Mucosa of stomach (tissue), 1 donor: ENCODE data around the gene KAZN.

Source experiments
- H3K27me3 ChIP-seq: one replicate; pipeline ENCODE4 v1.7.0; 2013; ENCODE audit warnings: mild to moderate bottlenecking, low read length; ENCODE audit not compliant: control insufficient read depth, insufficient read depth
- H3K36me3 ChIP-seq: one replicate; pipeline ENCODE4 v1.7.0; 2013; ENCODE audit warnings: low read length; ENCODE audit not compliant: control insufficient read depth, insufficient read depth
- H3K4me1 ChIP-seq: one replicate; pipeline ENCODE4 v1.7.0; 2013; ENCODE audit warnings: mild to moderate bottlenecking, low read length; ENCODE audit not compliant: control insufficient read depth, insufficient read depth
- H3K4me3 ChIP-seq: one replicate; pipeline ENCODE4 v1.7.0; 2013; ENCODE audit warnings: low read length
- H3K9ac ChIP-seq: one replicate; pipeline ENCODE4 v1.7.0; 2013; ENCODE audit warnings: mild to moderate bottlenecking, low read length, moderate library complexity
- H3K9me3 ChIP-seq: one replicate; pipeline ENCODE4 v1.7.0; 2013; ENCODE audit warnings: mild to moderate bottlenecking, low read length, moderate library complexity; ENCODE audit not compliant: control insufficient read depth
- donor health status: Pancreatic carcinoma.

Gene KAZN

GRCh38 chr1:15099441-15100120 is 501.1 kb downstream of the KAZN start:
- Histone ChIP-seq H3K4me3 (no peak overlapping the region), H3K36me3 (no peaks in the 10 kb centered on the region), H3K9ac (no peak overlapping the region), H3K9me3 (no peaks in the 10 kb centered on the region), H3K27me3 (peaks cover 24% of the 10 kb centered on the region), H3K4me1 (peaks cover 15% of the 10 kb centered on the region)

GRCh38 chr1:15100121-15100879 is 501.8 kb downstream of the KAZN start:
- peaks cover 15% of the 10 kb centered on the region for H3K4me1 ChIP-seq
- no peaks in the 10 kb centered on the region for H3K36me3 ChIP-seq
- no peak overlapping the region for H3K4me3 ChIP-seq
- H3K9me3 ChIP-seq: no peaks in the 10 kb centered on the region
- peaks cover 24% of the 10 kb centered on the region for H3K27me3 ChIP-seq
- H3K9ac ChIP-seq: no peak overlapping the region

GRCh38 chr1:15100880-15101760 is 502.6 kb downstream of the KAZN start:
- H3K9ac ChIP-seq: no peak overlapping the region
- no peak overlapping the region for H3K4me3 ChIP-seq
- no peaks in the 10 kb centered on the region for H3K9me3 ChIP-seq
- peaks cover 15% of the 10 kb centered on the region for H3K4me1 ChIP-seq
- peaks cover 24% of the 10 kb centered on the region for H3K27me3 ChIP-seq
- no peaks in the 10 kb centered on the region for H3K36me3 ChIP-seq

- Histone ChIP-seq H3K4me3 (no peak overlapping the region), H3K9me3 (no peaks in the 10 kb centered on the region), H3K4me1 (peaks cover 21% of the 10 kb centered on the region), H3K9ac (no peak overlapping the region), H3K36me3 (no peaks in the 10 kb centered on the region), H3K27me3 (peaks cover 24% of the 10 kb centered on the region)
Measured at GRCh38 chr1:15101801-15102200, 503.3 kb downstream of the KAZN start.

GRCh38 chr1:15102646-15103045 is 504.2 kb downstream of the KAZN start:
- H3K36me3 ChIP-seq: no peaks in the 10 kb centered on the region
- H3K9me3 ChIP-seq: no peaks in the 10 kb centered on the region
- H3K4me1 ChIP-seq: peaks cover 22% of the 10 kb centered on the region
- no peak overlapping the region for H3K4me3 ChIP-seq
- H3K9ac ChIP-seq: no peak overlapping the region
- peaks cover 24% of the 10 kb centered on the region for H3K27me3 ChIP-seq

GRCh38 chr1:15103211-15103610 is 504.7 kb downstream of the KAZN start:
- H3K27me3 ChIP-seq: peaks cover 24% of the 10 kb centered on the region
- no peak overlapping the region for H3K9ac ChIP-seq
- H3K9me3 ChIP-seq: no peaks in the 10 kb centered on the region
- no peak overlapping the region for H3K4me3 ChIP-seq
- H3K4me1 ChIP-seq: peaks cover 22% of the 10 kb centered on the region
- H3K36me3 ChIP-seq: no peaks in the 10 kb centered on the region

- H3K27me3 ChIP-seq: peaks cover 24% of the 10 kb centered on the region
- H3K4me3 ChIP-seq: no peak overlapping the region
- no peaks in the 10 kb centered on the region for H3K9me3 ChIP-seq
- no peaks in the 10 kb centered on the region for H3K36me3 ChIP-seq
- H3K4me1 ChIP-seq: peaks cover 20% of the 10 kb centered on the region
- no peak overlapping the region for H3K9ac ChIP-seq
Measured at GRCh38 chr1:15103906-15104305, 505.4 kb downstream of the KAZN start.

GRCh38 chr1:15104768-15105167 is 506.3 kb downstream of the KAZN start:
- Histone ChIP-seq H3K9me3 (no peaks in the 10 kb centered on the region), H3K27me3 (peaks cover 21% of the 10 kb centered on the region), H3K36me3 (no peaks in the 10 kb centered on the region), H3K9ac (no peak overlapping the region), H3K4me3 (no peak overlapping the region), H3K4me1 (peaks cover 11% of the 10 kb centered on the region)

- Histone ChIP-seq H3K36me3 (no peaks in the 10 kb centered on the region), H3K27me3 (peaks cover 2% of the 10 kb centered on the region), H3K9me3 (no peaks in the 10 kb centered on the region), H3K4me1 (peaks cover 7% of the 10 kb centered on the region), H3K4me3 (no peak overlapping the region), H3K9ac (no peak overlapping the region)
Measured at GRCh38 chr1:15106608-15107007, 508.1 kb downstream of the KAZN start.

- Histone ChIP-seq H3K36me3 (no peaks in the 10 kb centered on the region), H3K27me3 (no peaks in the 10 kb centered on the region), H3K4me1 (peaks cover 7% of the 10 kb centered on the region), H3K9me3 (no peaks in the 10 kb centered on the region), H3K9ac (no peak overlapping the region), H3K4me3 (no peak overlapping the region)
Measured at GRCh38 chr1:15107058-15107687, 508.7 kb downstream of the KAZN start.

GRCh38 chr1:15107911-15108310 is 509.4 kb downstream of the KAZN start:
- H3K9me3 ChIP-seq: no peaks in the 10 kb centered on the region
- H3K27me3 ChIP-seq: no peaks in the 10 kb centered on the region

More at GRCh38 chr1:15107911-15108310, 509.4 kb downstream of the KAZN start:
- H3K4me1 ChIP-seq: peaks cover 7% of the 10 kb centered on the region
- no peak overlapping the region for H3K4me3 ChIP-seq
- no peaks in the 10 kb centered on the region for H3K36me3 ChIP-seq
- no peak overlapping the region for H3K9ac ChIP-seq
